ENCODE measurements around the gene PUSL1.

The PUSL1 gene

DNA sequence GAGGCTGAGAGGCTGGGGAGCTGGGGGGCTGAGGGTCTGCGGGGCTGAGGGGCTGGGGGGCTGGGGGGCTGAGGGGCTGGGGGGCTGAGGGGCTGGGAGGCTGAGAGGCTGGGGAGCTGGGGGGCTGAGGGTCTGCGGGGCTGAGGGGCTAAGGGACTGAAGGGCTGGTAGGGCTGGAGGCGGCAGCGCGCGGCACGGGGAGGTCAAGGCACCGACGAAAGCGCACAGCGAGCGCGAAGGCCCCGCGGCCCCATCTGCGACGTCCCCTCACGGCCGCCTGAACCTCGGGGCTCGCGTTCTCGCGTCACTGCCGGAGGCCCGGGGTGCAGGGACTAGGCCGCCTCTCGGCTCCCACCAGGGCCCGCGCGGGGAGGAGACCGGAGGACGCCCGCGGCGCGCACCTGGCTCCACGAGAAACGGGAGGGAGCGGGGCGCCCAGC lies 15.7 kb downstream of the PUSL1 start:
- no peak for FAIRE-seq
- no peak for DNase-seq (ENCODE audit: low spot score)

DNA sequence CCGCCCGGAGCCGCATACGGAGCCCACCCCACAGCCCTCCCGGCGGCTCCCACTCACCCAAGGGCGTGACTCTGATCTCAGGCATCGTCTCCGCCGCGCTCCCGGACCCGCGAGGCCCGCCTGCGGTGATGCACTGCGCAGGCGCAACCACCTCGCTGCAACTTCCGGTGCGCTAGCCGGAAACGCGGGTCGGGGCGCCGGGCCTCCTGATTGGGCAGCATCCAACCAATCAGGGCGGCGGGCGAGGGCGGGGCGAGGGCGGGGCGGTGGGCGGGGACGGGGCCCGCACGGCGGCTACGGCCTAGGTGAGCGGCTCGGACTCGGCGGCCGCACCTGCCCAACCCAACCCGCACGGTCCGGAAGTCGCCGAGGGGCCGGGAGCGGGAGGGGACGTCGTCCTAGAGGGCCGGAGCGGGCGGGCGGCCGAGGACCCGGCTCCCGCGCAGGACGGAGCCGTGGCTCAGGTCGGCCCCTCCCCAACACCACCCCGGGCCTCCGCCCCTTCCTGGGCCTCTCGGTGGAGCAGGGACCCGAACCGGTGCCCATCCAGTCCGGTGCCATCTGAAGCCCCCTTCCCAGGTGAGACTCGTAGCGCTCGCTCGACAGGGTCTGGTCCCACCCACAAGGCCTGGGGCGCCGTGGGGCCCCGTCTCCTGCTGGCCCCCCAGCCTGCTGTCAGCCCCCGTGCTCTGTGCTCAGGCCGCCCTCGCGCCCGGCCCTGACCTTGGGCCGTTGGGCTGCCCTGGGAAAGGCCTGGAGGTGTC lies 16.3 kb downstream of the PUSL1 start, which contains the start of the genes CPTP and INTS11:
Gene CPTP, plus strand, starts transcription at position 279 of the 764 bp plus-strand sequence. CDS start 2,109 bp downstream, outside the sequence.
Gene INTS11, minus strand, starts transcription at position 137 of the 764 bp plus-strand sequence. Its CDS starts 52 bp downstream, at position 85.
- peak; percentile 83 for DNase-seq (ENCODE audit: low spot score)
- FAIRE-seq = no peak

DNA sequence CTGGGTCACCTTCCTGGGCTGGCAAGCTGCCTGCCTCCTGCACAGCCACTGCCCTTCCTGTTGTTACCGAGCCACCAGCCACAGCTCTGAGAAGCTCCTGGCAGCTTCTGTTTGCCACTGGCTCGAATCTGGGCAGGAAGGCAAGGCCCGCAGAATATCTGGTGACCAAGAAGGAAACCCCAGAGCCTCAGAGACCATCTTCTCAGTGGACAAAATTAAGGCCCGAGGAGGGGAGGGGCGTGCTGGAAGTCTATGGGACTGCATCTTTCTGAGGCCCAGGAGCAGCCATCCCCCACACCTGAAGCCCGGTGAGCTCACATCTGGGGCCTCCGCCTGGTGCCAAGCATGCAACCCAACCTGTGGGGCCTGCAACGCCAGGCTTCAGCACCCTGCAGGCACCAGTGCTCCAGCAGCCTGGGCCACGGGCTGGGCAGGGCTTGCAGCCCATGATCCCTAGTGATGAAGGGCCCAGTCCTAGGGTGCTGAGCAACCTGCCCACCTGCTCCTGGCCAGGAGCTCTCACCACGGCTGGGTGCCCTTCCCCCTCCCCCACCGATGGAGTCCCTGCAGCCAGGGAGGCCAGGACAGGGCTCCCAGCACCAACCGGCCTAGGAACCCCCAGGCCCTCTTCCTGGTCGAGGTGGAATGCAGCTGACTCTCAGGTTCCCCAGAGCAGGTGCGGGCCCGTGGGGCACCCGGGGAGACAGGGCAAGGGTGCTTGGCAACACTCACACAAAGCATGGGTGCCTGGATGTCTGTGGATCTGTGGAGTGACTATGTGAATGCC lies 17.1 kb downstream of the PUSL1 start:
- DNase-seq (ENCODE audit: low spot score) = no peak
- FAIRE-seq = no peak

DNA sequence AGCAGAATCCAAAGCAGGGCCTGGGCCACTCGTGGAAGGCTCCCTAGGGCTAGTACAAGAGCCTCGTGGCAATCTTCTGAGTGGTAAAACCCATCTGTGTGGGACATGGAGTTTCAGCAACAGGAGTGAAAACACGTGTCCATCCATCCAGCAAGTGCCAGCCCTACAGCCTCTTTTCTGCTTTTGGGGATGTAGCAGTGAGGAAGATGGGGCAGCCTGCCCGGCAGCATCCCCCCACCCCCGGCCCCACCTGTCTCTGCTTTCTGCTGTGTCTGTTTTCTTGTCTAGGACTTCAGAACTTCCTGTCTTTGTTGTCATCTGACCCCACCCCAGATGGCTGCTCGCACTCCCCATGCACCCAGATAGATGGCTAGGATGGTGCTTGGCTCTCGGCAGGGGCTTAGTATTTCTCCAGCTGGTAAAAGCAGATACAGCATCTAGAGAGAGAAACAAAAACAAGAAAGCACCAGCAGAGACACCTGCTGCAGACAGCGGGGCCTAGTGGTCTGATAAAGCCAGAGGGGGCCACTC lies 17.7 kb downstream of the PUSL1 start:
- DNase-seq (ENCODE audit: low spot score) (no peak), FAIRE-seq (no peak)

DNA sequence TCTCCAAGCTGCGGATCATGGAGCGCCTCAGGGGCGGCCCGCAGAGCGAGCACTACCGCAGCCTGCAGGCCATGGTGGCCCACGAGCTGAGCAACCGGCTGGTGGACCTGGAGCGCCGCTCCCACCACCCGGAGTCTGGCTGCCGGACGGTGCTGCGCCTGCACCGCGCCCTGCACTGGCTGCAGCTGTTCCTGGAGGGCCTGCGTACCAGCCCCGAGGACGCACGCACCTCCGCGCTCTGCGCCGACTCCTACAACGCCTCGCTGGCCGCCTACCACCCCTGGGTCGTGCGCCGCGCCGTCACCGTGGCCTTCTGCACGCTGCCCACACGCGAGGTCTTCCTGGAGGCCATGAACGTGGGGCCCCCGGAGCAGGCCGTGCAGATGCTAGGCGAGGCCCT lies 18.9 kb downstream of the PUSL1 start:
- FAIRE-seq = no peak
- DNase-seq (ENCODE audit: low spot score) = no peak

DNA sequence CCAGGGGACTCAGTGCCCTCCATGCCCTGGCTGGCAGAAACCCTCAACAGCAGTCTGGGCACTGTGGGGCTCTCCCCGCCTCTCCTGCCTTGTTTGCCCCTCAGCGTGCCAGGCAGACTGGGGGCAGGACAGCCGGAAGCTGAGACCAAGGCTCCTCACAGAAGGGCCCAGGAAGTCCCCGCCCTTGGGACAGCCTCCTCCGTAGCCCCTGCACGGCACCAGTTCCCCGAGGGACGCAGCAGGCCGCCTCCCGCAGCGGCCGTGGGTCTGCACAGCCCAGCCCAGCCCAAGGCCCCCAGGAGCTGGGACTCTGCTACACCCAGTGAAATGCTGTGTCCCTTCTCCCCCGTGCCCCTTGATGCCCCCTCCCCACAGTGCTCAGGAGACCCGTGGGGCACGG lies 19.9 kb downstream of the PUSL1 start:
- DNase-seq (ENCODE audit: low spot score) = no peak
- no peak for FAIRE-seq

DNA sequence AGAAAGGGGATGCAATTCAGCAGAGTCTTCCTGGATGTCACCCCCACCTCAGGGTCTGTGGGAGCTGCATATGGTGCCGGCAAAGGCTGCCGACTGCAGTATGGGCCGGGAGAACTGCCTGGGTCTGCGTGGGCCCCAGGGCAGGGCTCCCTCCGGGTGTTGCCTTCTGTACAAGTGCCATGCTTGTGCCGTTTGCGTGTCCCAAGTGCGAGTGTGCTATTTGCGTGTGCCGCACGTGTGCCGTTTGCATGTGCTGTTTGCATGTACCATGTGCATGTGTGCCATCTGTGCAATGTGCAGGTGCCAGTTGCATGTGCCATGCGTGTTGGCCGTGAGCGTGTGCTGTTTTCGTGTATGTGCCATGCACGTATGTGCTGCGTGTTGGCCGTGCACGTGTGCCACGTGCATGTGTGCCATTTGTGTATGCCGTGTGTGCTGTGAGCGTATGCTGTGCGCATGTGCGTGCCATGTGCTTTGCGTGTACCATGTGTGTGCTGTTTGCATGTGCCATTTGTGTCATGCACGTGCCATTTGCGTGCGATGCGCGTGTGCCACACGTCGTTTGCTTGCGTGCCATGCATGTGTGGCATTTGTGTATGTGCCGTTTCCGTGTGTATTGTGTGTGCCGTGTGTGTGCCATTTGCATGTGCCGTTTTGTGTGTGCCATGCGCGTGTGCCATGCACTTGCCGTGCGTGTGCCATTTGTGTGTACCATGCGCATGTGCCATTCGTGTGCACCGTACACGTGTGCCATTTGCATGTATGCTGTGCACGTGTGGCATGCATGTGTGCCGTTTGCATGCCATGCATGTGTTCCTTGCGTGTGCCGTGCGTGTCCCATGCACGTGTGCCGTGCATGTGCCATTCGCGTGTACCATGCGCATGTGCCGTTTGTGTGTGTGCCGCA lies 21.2 kb downstream of the PUSL1 start:
- FAIRE-seq = no peak
- DNase-seq (ENCODE audit: low spot score) = no peak

DNA sequence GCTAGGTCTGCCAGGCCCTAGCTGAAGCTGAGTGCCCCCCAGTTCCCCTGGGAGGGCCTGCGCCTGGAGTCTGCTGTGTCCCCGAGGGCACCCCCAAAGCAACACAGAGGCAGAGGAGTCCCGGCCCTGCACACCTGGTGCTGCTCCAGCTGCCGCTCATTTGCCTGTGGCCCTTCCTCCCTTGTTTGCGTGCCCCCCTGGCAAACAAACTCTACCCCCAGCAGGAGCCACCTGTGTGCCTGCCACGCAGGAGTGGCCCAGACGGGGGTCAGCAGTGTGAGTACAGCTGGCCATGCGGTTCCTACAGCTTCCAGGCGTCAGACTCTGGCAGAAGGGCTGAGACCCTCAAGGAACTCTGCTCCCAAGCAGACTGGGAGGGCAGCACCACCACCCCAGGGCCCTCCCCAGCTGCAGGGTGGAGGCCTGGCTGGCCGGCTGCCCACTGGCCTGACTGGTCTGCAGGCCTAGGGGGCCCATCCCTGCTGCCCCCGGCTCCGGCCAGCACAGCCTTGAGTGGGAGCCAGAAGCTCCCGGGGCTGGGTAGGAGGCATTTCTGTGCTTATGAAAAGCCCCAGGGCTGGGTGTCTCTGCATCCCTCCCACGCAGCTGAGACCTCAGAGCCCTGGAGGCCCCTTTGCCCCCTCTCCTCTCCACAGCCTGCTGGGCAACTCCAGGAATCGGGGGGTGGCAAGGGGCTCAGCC lies 22.1 kb downstream of the PUSL1 start:
- no peak for FAIRE-seq

DNA sequence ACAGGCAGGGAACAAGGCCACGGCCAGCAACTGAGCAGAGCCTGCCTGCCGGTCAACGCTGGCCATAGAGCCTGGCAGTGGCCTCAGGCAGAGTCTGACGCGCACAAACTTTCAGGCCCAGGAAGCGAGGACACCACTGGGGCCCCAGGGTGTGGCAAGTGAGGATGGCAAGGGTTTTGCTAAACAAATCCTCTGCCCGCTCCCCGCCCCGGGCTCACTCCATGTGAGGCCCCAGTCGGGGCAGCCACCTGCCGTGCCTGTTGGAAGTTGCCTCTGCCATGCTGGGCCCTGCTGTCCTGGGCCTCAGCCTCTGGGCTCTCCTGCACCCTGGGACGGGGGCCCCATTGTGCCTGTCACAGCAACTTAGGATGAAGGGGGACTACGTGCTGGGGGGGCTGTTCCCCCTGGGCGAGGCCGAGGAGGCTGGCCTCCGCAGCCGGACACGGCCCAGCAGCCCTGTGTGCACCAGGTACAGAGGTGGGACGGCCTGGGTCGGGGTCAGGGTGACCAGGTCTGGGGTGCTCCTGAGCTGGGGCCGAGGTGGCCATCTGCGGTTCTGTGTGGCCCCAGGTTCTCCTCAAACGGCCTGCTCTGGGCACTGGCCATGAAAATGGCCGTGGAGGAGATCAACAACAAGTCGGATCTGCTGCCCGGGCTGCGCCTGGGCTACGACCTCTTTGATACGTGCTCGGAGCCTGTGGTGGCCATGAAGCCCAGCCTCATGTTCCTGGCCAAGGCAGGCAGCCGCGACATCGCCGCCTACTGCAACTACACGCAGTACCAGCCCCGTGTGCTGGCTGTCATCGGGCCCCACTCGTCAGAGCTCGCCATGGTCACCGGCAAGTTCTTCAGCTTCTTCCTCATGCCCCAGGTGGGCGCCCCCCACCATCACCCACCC lies 22.9 kb downstream of the PUSL1 start, which contains the start of gene TAS1R3:
Gene TAS1R3, plus strand, starts transcription at position 213 of the 898 bp plus-strand sequence. Its CDS starts 66 bp downstream, at position 279.
- FAIRE-seq = no peak

More for the DNA sequence above, 22.1 kb downstream of the PUSL1 start:
- no peak for DNase-seq (ENCODE audit: low spot score)

DNA sequence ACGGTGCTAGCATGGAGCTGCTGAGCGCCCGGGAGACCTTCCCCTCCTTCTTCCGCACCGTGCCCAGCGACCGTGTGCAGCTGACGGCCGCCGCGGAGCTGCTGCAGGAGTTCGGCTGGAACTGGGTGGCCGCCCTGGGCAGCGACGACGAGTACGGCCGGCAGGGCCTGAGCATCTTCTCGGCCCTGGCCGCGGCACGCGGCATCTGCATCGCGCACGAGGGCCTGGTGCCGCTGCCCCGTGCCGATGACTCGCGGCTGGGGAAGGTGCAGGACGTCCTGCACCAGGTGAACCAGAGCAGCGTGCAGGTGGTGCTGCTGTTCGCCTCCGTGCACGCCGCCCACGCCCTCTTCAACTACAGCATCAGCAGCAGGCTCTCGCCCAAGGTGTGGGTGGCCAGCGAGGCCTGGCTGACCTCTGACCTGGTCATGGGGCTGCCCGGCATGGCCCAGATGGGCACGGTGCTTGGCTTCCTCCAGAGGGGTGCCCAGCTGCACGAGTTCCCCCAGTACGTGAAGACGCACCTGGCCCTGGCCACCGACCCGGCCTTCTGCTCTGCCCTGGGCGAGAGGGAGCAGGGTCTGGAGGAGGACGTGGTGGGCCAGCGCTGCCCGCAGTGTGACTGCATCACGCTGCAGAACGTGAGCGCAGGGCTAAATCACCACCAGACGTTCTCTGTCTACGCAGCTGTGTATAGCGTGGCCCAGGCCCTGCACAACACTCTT lies 23.8 kb downstream of the PUSL1 start:
- DNase-seq (ENCODE audit: low spot score) (no peak), FAIRE-seq (no peak)

More for the DNA sequence above, 22.9 kb downstream of the PUSL1 start, which contains the start of gene TAS1R3:
- no peak for DNase-seq (ENCODE audit: low spot score)

DNA sequence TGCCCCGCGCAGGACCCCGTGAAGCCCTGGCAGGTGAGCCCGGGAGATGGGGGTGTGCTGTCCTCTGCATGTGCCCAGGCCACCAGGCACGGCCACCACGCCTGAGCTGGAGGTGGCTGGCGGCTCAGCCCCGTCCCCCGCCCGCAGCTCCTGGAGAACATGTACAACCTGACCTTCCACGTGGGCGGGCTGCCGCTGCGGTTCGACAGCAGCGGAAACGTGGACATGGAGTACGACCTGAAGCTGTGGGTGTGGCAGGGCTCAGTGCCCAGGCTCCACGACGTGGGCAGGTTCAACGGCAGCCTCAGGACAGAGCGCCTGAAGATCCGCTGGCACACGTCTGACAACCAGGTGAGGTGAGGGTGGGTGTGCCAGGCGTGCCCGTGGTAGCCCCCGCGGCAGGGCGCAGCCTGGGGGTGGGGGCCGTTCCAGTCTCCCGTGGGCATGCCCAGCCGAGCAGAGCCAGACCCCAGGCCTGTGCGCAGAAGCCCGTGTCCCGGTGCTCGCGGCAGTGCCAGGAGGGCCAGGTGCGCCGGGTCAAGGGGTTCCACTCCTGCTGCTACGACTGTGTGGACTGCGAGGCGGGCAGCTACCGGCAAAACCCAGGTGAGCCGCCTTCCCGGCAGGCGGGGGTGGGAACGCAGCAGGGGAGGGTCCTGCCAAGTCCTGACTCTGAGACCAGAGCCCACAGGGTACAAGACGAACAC lies 24.5 kb downstream of the PUSL1 start:
- FAIRE-seq (no peak), DNase-seq (ENCODE audit: low spot score) (no peak)

DNA sequence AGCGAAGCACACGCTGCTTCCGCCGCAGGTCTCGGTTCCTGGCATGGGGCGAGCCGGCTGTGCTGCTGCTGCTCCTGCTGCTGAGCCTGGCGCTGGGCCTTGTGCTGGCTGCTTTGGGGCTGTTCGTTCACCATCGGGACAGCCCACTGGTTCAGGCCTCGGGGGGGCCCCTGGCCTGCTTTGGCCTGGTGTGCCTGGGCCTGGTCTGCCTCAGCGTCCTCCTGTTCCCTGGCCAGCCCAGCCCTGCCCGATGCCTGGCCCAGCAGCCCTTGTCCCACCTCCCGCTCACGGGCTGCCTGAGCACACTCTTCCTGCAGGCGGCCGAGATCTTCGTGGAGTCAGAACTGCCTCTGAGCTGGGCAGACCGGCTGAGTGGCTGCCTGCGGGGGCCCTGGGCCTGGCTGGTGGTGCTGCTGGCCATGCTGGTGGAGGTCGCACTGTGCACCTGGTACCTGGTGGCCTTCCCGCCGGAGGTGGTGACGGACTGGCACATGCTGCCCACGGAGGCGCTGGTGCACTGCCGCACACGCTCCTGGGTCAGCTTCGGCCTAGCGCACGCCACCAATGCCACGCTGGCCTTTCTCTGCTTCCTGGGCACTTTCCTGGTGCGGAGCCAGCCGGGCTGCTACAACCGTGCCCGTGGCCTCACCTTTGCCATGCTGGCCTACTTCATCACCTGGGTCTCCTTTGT lies 25.3 kb downstream of the PUSL1 start:
- FAIRE-seq (no peak), DNase-seq (ENCODE audit: low spot score) (no peak)

DNA sequence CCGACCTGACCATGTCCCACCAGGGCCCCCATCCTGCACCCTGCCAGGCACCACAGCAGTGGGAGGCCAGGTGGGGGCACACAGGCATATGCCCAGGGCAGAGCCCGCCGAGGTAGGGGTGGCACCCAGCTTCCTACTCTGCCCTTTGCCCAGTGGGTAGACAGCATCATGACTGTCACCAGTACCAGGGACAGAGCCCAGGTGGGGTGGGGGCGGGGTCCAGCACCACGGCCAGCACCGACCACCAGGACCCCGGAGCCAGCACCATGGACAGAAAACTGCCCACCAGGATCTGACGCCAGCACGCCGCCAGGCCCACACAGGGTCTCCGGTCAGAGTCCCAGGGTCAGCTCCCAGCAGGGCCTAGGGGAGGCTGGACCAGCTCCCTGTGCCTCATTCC lies 26.4 kb downstream of the PUSL1 start:
- FAIRE-seq (no peak), DNase-seq (ENCODE audit: low spot score) (no peak)

DNA sequence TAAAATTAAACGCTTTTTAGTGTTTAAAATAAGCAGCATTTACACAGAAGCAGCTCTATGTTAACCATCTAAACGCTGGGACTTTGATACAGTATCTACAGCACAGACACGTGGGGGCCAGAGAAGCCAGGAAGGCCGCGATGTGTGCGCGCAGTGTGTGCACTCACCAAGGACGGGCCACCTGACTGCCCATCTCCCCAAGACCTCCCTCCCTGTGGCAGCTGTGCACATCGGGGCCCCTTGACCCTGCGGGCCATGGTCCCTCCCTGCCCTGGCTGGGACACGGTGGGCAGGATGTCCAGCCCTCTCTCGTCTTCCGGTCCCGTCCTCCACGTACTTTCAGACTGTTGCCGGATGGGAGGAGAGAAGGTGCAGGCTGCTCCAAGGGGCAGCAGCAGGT lies 26.9 kb downstream of the PUSL1 start:
- FAIRE-seq (no peak), DNase-seq (ENCODE audit: low spot score) (no peak)

DNA sequence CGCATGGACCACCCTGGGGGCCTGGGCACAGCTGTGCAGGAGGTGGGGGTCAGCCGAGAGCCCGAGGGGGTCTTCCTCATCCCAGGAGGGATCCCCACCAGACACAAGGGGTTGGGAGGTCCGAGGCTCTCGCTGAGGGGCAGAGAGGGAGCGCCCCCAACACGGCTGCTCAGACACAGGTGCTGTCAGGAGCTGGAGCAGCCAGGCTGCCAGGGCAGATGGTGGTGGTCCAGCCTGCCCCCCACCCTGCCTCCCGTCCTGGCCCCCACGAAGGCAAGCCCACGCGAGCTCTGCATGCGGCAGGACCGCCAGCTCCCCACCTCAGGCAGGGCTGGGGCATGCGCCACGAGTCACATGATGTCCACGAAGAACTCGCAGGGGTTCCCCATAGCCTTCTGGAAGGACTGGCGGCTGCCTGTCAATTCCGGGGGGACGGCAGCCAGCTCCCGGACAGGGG lies 27.4 kb downstream of the PUSL1 start:
- no peak for FAIRE-seq
- DNase-seq (ENCODE audit: low spot score) = no peak

DNA sequence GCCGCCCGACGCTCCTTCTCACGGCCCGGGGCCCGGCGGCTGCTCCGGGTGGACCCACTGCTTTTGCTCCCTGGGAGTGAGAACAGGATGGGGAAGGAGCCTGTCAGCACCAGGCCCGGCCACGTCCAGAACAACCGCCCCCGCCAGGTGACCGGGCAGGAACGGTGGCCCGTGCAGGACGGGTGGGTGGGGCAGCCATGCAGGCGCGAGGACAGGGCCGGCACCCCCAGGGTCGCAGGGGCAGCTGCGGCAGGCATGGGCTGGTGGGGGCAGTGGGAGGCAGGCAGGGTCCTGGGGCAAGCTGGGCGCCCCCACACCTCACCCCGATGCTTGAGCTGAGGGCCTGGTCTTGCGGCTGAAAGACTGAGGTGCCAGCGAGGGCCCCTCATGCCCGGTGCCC lies 28.0 kb downstream of the PUSL1 start:
- no peak for FAIRE-seq

More for the DNA sequence above, 28.0 kb downstream of the PUSL1 start:
- DNase-seq (ENCODE audit: low spot score) = no peak

All from RCC 7860 (cell line).